PC-9 (cell line): Measurements from ENCODE around the gene KCNMB2. TPM values are rescaled to one million over a fixed set of nuclear protein-coding genes. Genes with fewer than 3 reads are reported as not detected.

ENCODE experiments used
- BruUV-seq: library from RNA; stranded (reverse); fragments of 400-500 nt; replicated peaks from 2 replicates; lab custom pipeline; 2021; lab: Mats Ljungman, UMichigan
- CTCF ChIA-PET: fragments of 300-600 bp; sonication (Branson Sonifier 250); formaldehyde crosslinking; loops from one replicate; lab custom pipeline; 2022; ENCODE audit warnings: antibody characterized with exemption; lab: Charles Lee
- POLR2A ChIA-PET: fragments of 300-600 bp; sonication (Branson Sonifier 250); formaldehyde crosslinking; loops from one replicate; lab custom pipeline; 2022; ENCODE audit warnings: antibody characterized with exemption; ENCODE audit not compliant: unreplicated experiment; lab: Charles Lee
- DNase-seq, 2 experiments: peaks; one replicate each; pipeline versions ENCODE4 v3.0.0 to v3.0.0-alpha.2; 2015 to 2022; ENCODE audit warnings: mixed read lengths in 1 of 2
- H2AFZ ChIP-seq: fragments of 200-600 bp; sonication (generic); 2 replicates; pipeline ENCODE4 v1.8.1; 2017; ENCODE audit warnings: antibody characterized with exemption
- H3F3A ChIP-seq: fragments of 200-600 bp; sonication (generic); 2 replicates; pipeline ENCODE4 v1.8.1; 2017; ENCODE audit warnings: antibody characterized with exemption, mild to moderate bottlenecking, low read depth; ENCODE audit not compliant: insufficient read depth
- H3K27ac ChIP-seq: fragments of 200-600 bp; sonication (generic); 2 replicates; pipeline ENCODE4 v1.6.1; 2016; ENCODE audit warnings: mixed run types
- H3K27me3 ChIP-seq: fragments of 200-600 bp; sonication (generic); 2 replicates; pipeline ENCODE4 v1.6.1; 2016; ENCODE audit warnings: low read depth, mixed run types; ENCODE audit not compliant: insufficient read depth
- H3K36me3 ChIP-seq: fragments of 200-600 bp; sonication (generic); 2 replicates; pipeline ENCODE4 v1.6.1; 2016; ENCODE audit warnings: low read depth, mixed run types
- H3K4me1 ChIP-seq: fragments of 200-600 bp; sonication (generic); replicated peaks from 2 replicates; pipeline ENCODE4 v1.6.1; 2016; ENCODE audit warnings: mixed run types; ENCODE audit not compliant: insufficient read depth
- H3K4me2 ChIP-seq: fragments of 200-600 bp; sonication (generic); 2 replicates; pipeline ENCODE4 v1.6.1; 2017; ENCODE audit warnings: mixed run types
- H3K4me3 ChIP-seq: fragments of 200-600 bp; sonication (generic); 2 replicates; pipeline ENCODE4 v1.6.1; 2016; ENCODE audit warnings: mixed run types
- H3K79me2 ChIP-seq: fragments of 200-600 bp; sonication (generic); 2 replicates; pipeline ENCODE4 v1.6.1; 2017; ENCODE audit warnings: low read depth, mixed run types
- H3K9me2 ChIP-seq: fragments of 200-600 bp; sonication (generic); 2 replicates; pipeline ENCODE4 v1.8.1; 2017; ENCODE audit warnings: mild to moderate bottlenecking; ENCODE audit not compliant: insufficient read depth
- H3K9me3 ChIP-seq: fragments of 200-600 bp; sonication (generic); 2 replicates; pipeline ENCODE4 v1.8.1; 2016; ENCODE audit warnings: low read depth; ENCODE audit not compliant: insufficient read depth
- H4K20me1 ChIP-seq: fragments of 200-600 bp; sonication (generic); 2 replicates; pipeline ENCODE4 v1.8.1; 2017; ENCODE audit not compliant: insufficient read depth
- EZH2 ChIP-seq: fragments of 200-600 bp; sonication (generic); IDR thresholded peaks from 2 replicates; pipeline ENCODE4 v1.8.0; 2017; ENCODE audit warnings: antibody characterized with exemption, low read depth
- intact Hi-C: fragments of 100-400 bp; cut with micrococcal nuclease; formaldehyde crosslinking; loops from one replicate; pipeline ENCODE4 v1.10.0; 2022; ENCODE audit not compliant: unreplicated experiment
- total RNA-seq: library from RNA; stranded (reverse); gene quantifications from 2 replicates; pipeline ENCODE4 v1.2.3, GENCODE V29; 2021
- TF ChIP-seq, protein P1 (sequence below): fragments of 200-600 bp; sonication (generic); conservative IDR thresholded peaks from 2 replicates; pipeline ENCODE4 v1.6.1; 2017; ENCODE audit warnings: mixed run types, antibody characterized with exemption, mild to moderate bottlenecking, moderate library complexity

KCNMB2 gene
- total RNA-seq, 1 experiment from 2014 or later = not detected

DNA sequence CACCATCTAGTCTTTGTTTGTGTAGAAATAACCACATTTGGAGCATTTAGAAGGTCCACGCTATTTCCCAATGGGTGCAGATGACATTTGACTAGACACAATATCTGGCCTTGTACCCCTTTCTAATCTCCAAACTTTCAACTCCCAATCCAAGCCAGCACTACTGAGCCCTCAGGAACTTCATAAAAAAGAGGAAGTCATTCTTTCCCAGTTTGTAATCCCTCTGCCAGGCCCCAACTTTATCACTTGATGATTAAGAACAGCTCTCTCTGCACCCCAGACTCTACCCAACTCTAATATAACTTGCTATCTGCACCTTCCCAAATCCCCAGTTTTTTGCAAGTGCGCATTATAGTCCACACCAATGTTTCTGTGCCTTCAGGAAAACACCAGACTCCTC, 170.2 kb downstream of the KCNMB2 start:
- Histone ChIP-seq H3K4me3 (no peak overlapping the region), H3K4me2 (no peak overlapping the region), H4K20me1 (no peaks in the 10 kb centered on the region), H3F3A (0 out of 2 replicates have a peak, but pooled peaks cover 4% of the 10 kb centered on the region), H2AFZ (no peak overlapping the region), H3K27me3 (no peaks in the 10 kb centered on the region), H3K9me2 (no peaks in the 10 kb centered on the region), H3K9me3 (no peaks in the 10 kb centered on the region), H3K36me3 (no peaks in the 10 kb centered on the region), H3K4me1 (peaks cover 13% of the 10 kb centered on the region; the same call in 1 of the 2 replicates), H3K79me2 (no peaks in the 10 kb centered on the region), H3K27ac (no peak overlapping the region)
- intact Hi-C loops = no loop called here
- TF ChIP-seq, protein P1, sequence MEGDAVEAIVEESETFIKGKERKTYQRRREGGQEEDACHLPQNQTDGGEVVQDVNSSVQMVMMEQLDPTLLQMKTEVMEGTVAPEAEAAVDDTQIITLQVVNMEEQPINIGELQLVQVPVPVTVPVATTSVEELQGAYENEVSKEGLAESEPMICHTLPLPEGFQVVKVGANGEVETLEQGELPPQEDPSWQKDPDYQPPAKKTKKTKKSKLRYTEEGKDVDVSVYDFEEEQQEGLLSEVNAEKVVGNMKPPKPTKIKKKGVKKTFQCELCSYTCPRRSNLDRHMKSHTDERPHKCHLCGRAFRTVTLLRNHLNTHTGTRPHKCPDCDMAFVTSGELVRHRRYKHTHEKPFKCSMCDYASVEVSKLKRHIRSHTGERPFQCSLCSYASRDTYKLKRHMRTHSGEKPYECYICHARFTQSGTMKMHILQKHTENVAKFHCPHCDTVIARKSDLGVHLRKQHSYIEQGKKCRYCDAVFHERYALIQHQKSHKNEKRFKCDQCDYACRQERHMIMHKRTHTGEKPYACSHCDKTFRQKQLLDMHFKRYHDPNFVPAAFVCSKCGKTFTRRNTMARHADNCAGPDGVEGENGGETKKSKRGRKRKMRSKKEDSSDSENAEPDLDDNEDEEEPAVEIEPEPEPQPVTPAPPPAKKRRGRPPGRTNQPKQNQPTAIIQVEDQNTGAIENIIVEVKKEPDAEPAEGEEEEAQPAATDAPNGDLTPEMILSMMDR = no peak
- TF ChIP-seq EZH2 = no peak
- POLR2A ChIA-PET = no interaction called here
- BruUV-seq = no TSS peak
- CTCF ChIA-PET = no interaction called here
- no peak for DNase-seq

DNA sequence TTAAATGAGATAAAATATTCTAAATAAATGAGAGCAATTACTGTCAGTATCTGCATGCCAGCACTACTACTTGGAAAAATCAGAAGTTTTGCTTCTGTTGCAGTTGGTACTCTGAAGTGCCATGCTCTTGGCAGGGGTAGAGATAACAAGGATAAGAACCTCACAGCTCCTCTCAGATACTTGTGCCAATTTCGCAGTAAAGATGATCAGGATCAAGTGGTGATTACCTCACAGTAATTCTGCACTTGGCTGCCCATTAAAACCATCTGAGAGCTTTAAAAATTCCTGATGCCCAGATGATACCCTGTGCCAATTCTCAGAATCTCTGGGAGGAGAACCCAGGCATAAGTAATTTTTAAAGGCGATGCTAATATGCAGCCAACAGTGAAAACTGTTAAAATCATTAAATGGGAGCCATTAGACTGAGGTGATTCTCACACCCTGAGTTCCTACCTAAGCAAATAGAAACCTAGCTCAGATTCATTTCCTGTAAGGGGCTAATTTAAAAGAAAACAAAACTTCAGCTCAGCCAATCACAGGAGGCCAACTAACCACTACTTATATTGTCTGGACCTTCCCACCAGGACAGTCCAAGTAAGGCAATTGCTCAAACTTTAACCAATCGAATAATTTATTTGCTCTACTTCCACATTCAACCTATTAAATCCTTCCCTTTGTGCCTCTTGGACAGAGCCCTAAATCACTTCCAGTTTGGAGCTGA, 171.2 kb downstream of the KCNMB2 start:
- Histone ChIP-seq H3K4me1 (peaks cover 13% of the 10 kb centered on the region; the same call in 1 of the 2 replicates), H3K4me3 (no peak overlapping the region), H2AFZ (no peak overlapping the region), H3K4me2 (no peak overlapping the region), H3K9me3 (no peaks in the 10 kb centered on the region), H3K36me3 (no peaks in the 10 kb centered on the region), H3K27me3 (no peaks in the 10 kb centered on the region), H3K9me2 (no peaks in the 10 kb centered on the region), H3K27ac (no peak overlapping the region), H3K79me2 (no peaks in the 10 kb centered on the region), H3F3A (0 out of 2 replicates have a peak, but pooled peaks cover 4% of the 10 kb centered on the region), H4K20me1 (no peaks in the 10 kb centered on the region)
- ChIA-PET CTCF (no interaction called here), POLR2A (interaction anchor here (0.6 kb wide), 1 partner anchor 690 kb away, joined by 3 read pairs; no protein-coding TSS in a partner anchor)
- intact Hi-C loops = no loop called here
- DNase-seq = peak in 1 of 2 experiments; percentile 23
- BruUV-seq = no TSS peak
- TF ChIP-seq EZH2 = no peak
- TF ChIP-seq, protein P1 = no peak

DNA sequence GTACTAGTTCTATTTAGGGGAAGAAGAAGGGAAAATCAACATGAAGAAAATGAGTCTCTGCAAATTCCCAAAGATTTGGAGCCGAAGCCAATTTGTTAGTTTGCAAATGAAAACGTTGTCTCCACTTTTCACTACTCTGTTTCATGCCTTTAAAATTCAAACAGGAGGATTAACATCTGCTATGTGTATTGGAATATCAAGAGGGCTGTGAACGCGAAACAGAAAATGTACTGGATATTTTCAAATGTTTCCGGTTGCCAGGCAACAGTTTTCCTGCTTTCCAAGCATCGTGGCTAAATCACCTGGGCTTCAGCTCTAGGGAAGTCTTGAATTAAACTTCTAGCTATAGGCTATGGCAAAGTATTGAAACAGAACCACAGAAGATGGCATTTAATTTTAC, 172.8 kb downstream of the KCNMB2 start:
- H2AFZ ChIP-seq = no peak overlapping the region
- H3K4me2 ChIP-seq = no peak overlapping the region
- no peaks in the 10 kb centered on the region for H3K9me2 ChIP-seq
- 0 out of 2 replicates have a peak, but pooled peaks cover 4% of the 10 kb centered on the region for H3F3A ChIP-seq
- TF ChIP-seq EZH2 = no peak
- TF ChIP-seq, protein P1 = no peak
- intact Hi-C loops = no loop called here
- no peaks in the 10 kb centered on the region for H3K27me3 ChIP-seq
- H4K20me1 ChIP-seq = no peaks in the 10 kb centered on the region
- H3K36me3 ChIP-seq = no peaks in the 10 kb centered on the region
- H3K27ac ChIP-seq = no peak overlapping the region
- no peaks in the 10 kb centered on the region for H3K9me3 ChIP-seq
- no TSS peak for BruUV-seq
- H3K4me3 ChIP-seq = no peak overlapping the region
- no peaks in the 10 kb centered on the region for H3K79me2 ChIP-seq
- CTCF ChIA-PET = no interaction called here
- peaks cover 13% of the 10 kb centered on the region; the same call in 1 of the 2 replicates for H3K4me1 ChIP-seq
- POLR2A ChIA-PET = no interaction called here
- DNase-seq = no peak
